H1 (cell line): ENCODE data around the gene TOMM40. TPM values are rescaled to one million over a fixed set of nuclear protein-coding genes. Genes with fewer than 3 reads are reported as not detected.

Source experiments
- CTCF ChIA-PET: fragments of 300-600 bp; sonication (Branson Sonifier 250); formaldehyde crosslinking; loops from one replicate; lab custom pipeline; 2021; ENCODE audit not compliant: partially characterized antibody; lab: Charles Lee
- POLR2A ChIA-PET: fragments of 300-600 bp; sonication (Branson Sonifier 250); formaldehyde crosslinking; loops from one replicate; lab custom pipeline; 2021; ENCODE audit warnings: inconsistent platforms; ENCODE audit not compliant: partially characterized antibody; lab: Charles Lee
- DNase-seq, 2 experiments: peaks; one replicate each; pipeline versions ENCODE4 v3.0.0 to v3.0.0-alpha.2; 2010 to 2022; ENCODE audit warnings: low spot score in 2 of 2, low read depth in 1 of 2, mixed read lengths in 1 of 2
- FAIRE-seq: peaks from 2 replicates; lab custom pipeline; 2011; peaks lifted over from hg19 to GRCh38; lab: Jason Lieb, UNC
- H2AFZ ChIP-seq: 2 replicates; pipeline ENCODE4 v1.8.1; 2012; ENCODE audit warnings: low read length, inconsistent platforms
- H2AK5ac ChIP-seq: 2 replicates; pipeline ENCODE4 v1.6.1; 2013; ENCODE audit warnings: low read depth, low read length
- H2BK120ac ChIP-seq: replicated peaks from 2 replicates; pipeline ENCODE3; 2013; ENCODE audit warnings: low read depth, low read length, inconsistent platforms
- H2BK12ac ChIP-seq: 2 replicates; pipeline ENCODE4 v1.6.1; 2013; ENCODE audit warnings: low read depth, low read length
- H2BK15ac ChIP-seq: 2 replicates; pipeline ENCODE4 v1.6.1; 2013; ENCODE audit warnings: low read length
- H2BK20ac ChIP-seq: 2 replicates; pipeline ENCODE4 v1.6.1; 2013; ENCODE audit warnings: low read length
- H2BK5ac ChIP-seq: 2 replicates; pipeline ENCODE4 v1.6.1; 2013; ENCODE audit warnings: low read depth, low read length
- H3K14ac ChIP-seq: 2 replicates; pipeline ENCODE4 v1.6.1; 2013; ENCODE audit warnings: inconsistent platforms; ENCODE audit not compliant: insufficient read length
- H3K18ac ChIP-seq: 2 replicates; pipeline ENCODE4 v1.6.1; 2013; ENCODE audit warnings: low read length; ENCODE audit errors: extremely low read depth
- H3K23ac ChIP-seq: 2 replicates; pipeline ENCODE4 v1.6.1; 2013; ENCODE audit warnings: inconsistent platforms; ENCODE audit not compliant: insufficient read length
- H3K23me2 ChIP-seq: 2 replicates; pipeline ENCODE4 v1.6.1; 2013; ENCODE audit warnings: low read depth, low read length
- H3K27ac ChIP-seq: 2 replicates; pipeline ENCODE4 v1.6.1; 2011; ENCODE audit warnings: low read depth, low read length, inconsistent platforms
- H3K27me3 ChIP-seq, 4 experiments: replicated peaks in 1 of 4; 1 replicate in 1 of 4; 2 replicates in 3 of 4; pipeline versions ENCODE4 v1.6.1 to v1.8.1; 2011 to 2013; ENCODE audit warnings: low read length in 3 of 4, mild to moderate bottlenecking in 3 of 4, inconsistent platforms in 2 of 4, mixed read lengths in 2 of 4, moderate library complexity in 1 of 4; ENCODE audit not compliant: control insufficient read depth in 3 of 4, insufficient read depth in 3 of 4; ENCODE audit errors: extremely low read depth in 1 of 4
- H3K36me3 ChIP-seq, 4 experiments: 2 replicates each; pipeline versions ENCODE4 v1.6.1 to v1.8.1; 2011 to 2013; ENCODE audit warnings: mild to moderate bottlenecking in 4 of 4, low read length in 3 of 4, moderate library complexity in 2 of 4, control low read depth in 1 of 4, inconsistent platforms in 1 of 4; ENCODE audit not compliant: insufficient read depth in 4 of 4, control insufficient read depth in 2 of 4
- H3K4ac ChIP-seq: replicated peaks from 2 replicates; pipeline ENCODE3; 2013; ENCODE audit warnings: low read length, low read depth, mixed read lengths, inconsistent platforms; ENCODE audit not compliant: insufficient read length
- H3K4me1 ChIP-seq, 4 experiments: replicated peaks in 1 of 4; 1 replicate in 1 of 4; 2 replicates in 3 of 4; pipeline versions ENCODE4 v1.6.1 to v1.8.1; 2011 to 2013; ENCODE audit warnings: low read length in 3 of 4, inconsistent platforms in 2 of 4, mixed read lengths in 1 of 4; ENCODE audit not compliant: insufficient read depth in 4 of 4, control insufficient read depth in 3 of 4
- H3K4me2 ChIP-seq, 2 experiments: 2 replicates each; pipeline versions ENCODE4 v1.6.1 to v1.8.1; 2011 to 2013; ENCODE audit warnings: low read depth in 2 of 2, low read length in 2 of 2, control low read depth in 1 of 2, inconsistent platforms in 1 of 2, mild to moderate bottlenecking in 1 of 2; ENCODE audit not compliant: insufficient read depth in 1 of 2
- H3K4me3 ChIP-seq, 4 experiments: fragments of 200-600, 300-600 bp in 1 of 4; sonication (generic), shearing (Covaris generic), sonication (Bioruptor Twin) in 1 of 4; 2 replicates each; pipeline versions ENCODE4 v1.5.1 to v1.8.1; 2011 to 2016; ENCODE audit warnings: low read length in 4 of 4, low read depth in 3 of 4, control low read depth in 2 of 4, inconsistent platforms in 2 of 4, mild to moderate bottlenecking in 2 of 4, mixed read lengths in 1 of 4, moderate library complexity in 1 of 4; ENCODE audit not compliant: insufficient read depth in 2 of 4; ENCODE audit errors: extremely low read depth in 1 of 4
- H3K56ac ChIP-seq: replicated peaks from 2 replicates; pipeline ENCODE3; 2013; ENCODE audit warnings: low read depth, mild to moderate bottlenecking, mixed read lengths, low read length, inconsistent platforms; ENCODE audit not compliant: insufficient read length
- H3K79me1 ChIP-seq: 2 replicates; pipeline ENCODE4 v1.6.1; 2013; ENCODE audit warnings: low read depth, low read length, control low read depth
- H3K79me2 ChIP-seq, 2 experiments: 2 replicates each; pipeline versions ENCODE4 v1.6.1 to v1.8.1; 2012 to 2013; ENCODE audit warnings: low read length in 2 of 2, mild to moderate bottlenecking in 2 of 2, inconsistent platforms in 1 of 2; ENCODE audit not compliant: insufficient read depth in 2 of 2, control insufficient read depth in 1 of 2
- H3K9ac ChIP-seq, 4 experiments: replicated peaks in 1 of 4; 1 replicate in 1 of 4; 2 replicates in 3 of 4; pipeline versions ENCODE4 v1.6.1 to v1.8.1; 2011 to 2013; ENCODE audit warnings: low read depth in 3 of 4, low read length in 3 of 4, control low read depth in 2 of 4, mild to moderate bottlenecking in 2 of 4, moderate library complexity in 2 of 4, inconsistent platforms in 1 of 4; ENCODE audit errors: extremely low read depth in 1 of 4
- H3K9me3 ChIP-seq, 2 experiments: 2 replicates each; pipeline versions ENCODE4 v1.6.1 to v1.8.1; 2012 to 2013; ENCODE audit warnings: mild to moderate bottlenecking in 2 of 2, moderate library complexity in 2 of 2, control low read depth in 1 of 2, inconsistent platforms in 1 of 2, low read depth in 1 of 2, low read length in 1 of 2, mixed read lengths in 1 of 2; ENCODE audit not compliant: insufficient read depth in 2 of 2
- H4K20me1 ChIP-seq, 2 experiments: replicated peaks in 1 of 2; 2 replicates each; pipeline versions ENCODE3 to v1.8.1; 2011 to 2013; ENCODE audit warnings: inconsistent platforms in 2 of 2, low read length in 2 of 2, mild to moderate bottlenecking in 1 of 2; ENCODE audit not compliant: insufficient read depth in 2 of 2, control insufficient read depth in 1 of 2
- H4K5ac ChIP-seq: 2 replicates; pipeline ENCODE4 v1.6.1; 2013; ENCODE audit warnings: low read length, low read depth, mixed read lengths, inconsistent platforms; ENCODE audit not compliant: insufficient read length
- H4K8ac ChIP-seq: 2 replicates; pipeline ENCODE4 v1.8.0; 2013; ENCODE audit warnings: mild to moderate bottlenecking, moderate library complexity, low read length, inconsistent platforms; ENCODE audit not compliant: insufficient read depth; ENCODE audit errors: extremely low read depth
- H4K91ac ChIP-seq: replicated peaks from 2 replicates; pipeline ENCODE3; 2013; ENCODE audit warnings: low read length, mixed read lengths, inconsistent platforms; ENCODE audit not compliant: insufficient read length
- ATF3 ChIP-seq: IDR thresholded peaks from 2 replicates; pipeline ENCODE4 v1.6.1; 2011; ENCODE audit warnings: low read depth, mild to moderate bottlenecking, low read length; ENCODE audit not compliant: insufficient read depth
- SIN3A ChIP-seq, 2 experiments: IDR thresholded peaks in 1 of 2; conservative IDR thresholded peaks in 1 of 2; 2 replicates each; pipeline ENCODE4 v1.6.1; 2011 to 2012; ENCODE audit warnings: low read length in 2 of 2, improper control_type of control experiment in 1 of 2, low read depth in 1 of 2, mild to moderate bottlenecking in 1 of 2
- SUZ12 ChIP-seq: fragments of 200-600 bp; sonication (generic); IDR thresholded peaks from 2 replicates; pipeline ENCODE4 v1.6.1; 2012; ENCODE audit warnings: mild to moderate bottlenecking, inconsistent platforms, low read length, moderate library complexity, mixed read lengths
- TAF1 ChIP-seq: IDR thresholded peaks from 2 replicates; pipeline ENCODE4 v1.6.1; 2011; ENCODE audit warnings: mild to moderate bottlenecking, low read depth, low read length
- WGBS, 2 experiments: shearing (Covaris generic) in 1 of 2; methylation state at CpG; one replicate each; pipeline versions ENCODE4 v1.1.6 to v1.1.7; 2013 to 2015; ENCODE audit warnings: low lambda C conversion rate in 2 of 2, mixed read lengths in 2 of 2, inconsistent platforms in 1 of 2, low coverage in 1 of 2, missing lambda C conversion rate in 1 of 2; ENCODE audit not compliant: insufficient replicate concordance in 2 of 2, insufficient coverage in 1 of 2, insufficient read length in 1 of 2; ENCODE audit errors: extremely low coverage in 1 of 2, missing lambda C conversion rate in 1 of 2; 5-methylcytosine and 5-hydroxymethylcytosine counted together
- polyA plus RNA-seq, 7 experiments: library from polyadenylated mRNA; depleted of rRNA in 3 of 7; stranded (reverse) in 5 of 7; unstranded in 2 of 7; fragments of >200 nt in 5 of 7; fragments of 200-250 nt in 2 of 7; gene quantifications; 1 replicate in 5 of 7; 2 replicates in 1 of 7; 4 replicates in 1 of 7; pipeline versions ENCODE4 v1.2.1 to v1.2.3, GENCODE V29; 2011 to 2013; ENCODE audit warnings: missing spikeins in 2 of 7, mixed read lengths in 2 of 7
- total RNA-seq: library from RNA; stranded (reverse); fragmentation: NEBNext Ultra II Directional; extraction: Animal tissue kit (Norgen Biotek cat#: 25700); gene quantifications from 2 replicates; pipeline ENCODE4 v1.2.1, GENCODE V29; 2021

TOMM40 gene
- total and polyA plus RNA-seq, 2 of the 8 experiments (the other 6 are each of a cell fraction or from before 2014, with no cell fraction given) = 154 to 179 TPM

GRCh38 chr19:44912854-44913253 lies 21.8 kb downstream of the TOMM40 start:
- POLR2A ChIA-PET = interaction anchor here (0.6 to 4.9 kb wide), 6 partner anchors 8 to 91 kb away, joined by 3 to 50 read pairs (median 4); partner anchors contain the start of genes APOE and TOMM40
- H3K9ac ChIP-seq = no peak overlapping the region
- H3K79me1 ChIP-seq = no peaks in the 10 kb centered on the region; the same call in 1 of the 2 replicates
- peaks cover 4 to 14% (median 10%) of the 10 kb centered on the region in 4 experiments; a peak in 7 of 8 replicates for H3K36me3 ChIP-seq
- H2BK120ac ChIP-seq = no peak overlapping the region
- no peak overlapping the region for H3K4ac ChIP-seq
- no peak overlapping the region for H3K14ac ChIP-seq
- H3K9me3 ChIP-seq = no peaks in the 10 kb centered on the region
- WGBS, 2 experiments = 73% methylated on average over 6 of the region's 6 CpGs; no CpG with 5 or more reads in 1 of the 2 experiments
- H3K27me3 ChIP-seq = no peaks in the 10 kb centered on the region
- H3K27ac ChIP-seq = no peak overlapping the region
- H3K56ac ChIP-seq = no peak overlapping the region
- H3K4me3 ChIP-seq = no peak overlapping the region
- FAIRE-seq (no peak), DNase-seq (no peak)
- H3K79me2 ChIP-seq = peaks cover 0 to 1% of the 10 kb centered on the region in 2 experiments; a peak in 1 of 4 replicates
- H4K91ac ChIP-seq = no peak overlapping the region
- H3K4me1 ChIP-seq = peaks cover 4 to 17% (median 6%) of the 10 kb centered on the region in 4 experiments
- CTCF ChIA-PET = interaction anchor here (0.9 to 15.2 kb wide), 4 partner anchors 9 to 76 kb away, joined by 3 to 201 read pairs (median 10); partner anchors contain the start of gene CLPTM1
- H3K18ac ChIP-seq = no peak overlapping the region
- no peak overlapping the region for H4K5ac ChIP-seq
- H3K23ac ChIP-seq = no peak overlapping the region
- H2BK5ac ChIP-seq = peak overlapping the region; percentile 66; the same call in 1 of the 2 replicates
- no peak overlapping the region for H3K4me2 ChIP-seq
- no peak overlapping the region for H2AFZ ChIP-seq
- H2BK20ac ChIP-seq = 0 out of 2 replicates have a peak overlapping the region, but pooled peaks have one; percentile 32
- no peak overlapping the region for H2BK15ac ChIP-seq
- H2AK5ac ChIP-seq = peak overlapping the region; percentile 82; the same call in 1 of the 2 replicates
- H2BK12ac ChIP-seq = peak overlapping the region; percentile 9; the same call in 1 of the 2 replicates
- H3K23me2 ChIP-seq = no peaks in the 10 kb centered on the region; the same call in 1 of the 2 replicates
- H4K20me1 ChIP-seq = peaks cover 0 to 7% of the 10 kb centered on the region in 2 experiments
- no peak overlapping the region for H4K8ac ChIP-seq
- TF ChIP-seq TAF1 = no peak
- TF ChIP-seq SIN3A (conservative IDR thresholded peaks at IDR 0.05 in 1 of 2, IDR thresholded peaks at IDR 0.05 in 1 of 2; ENCODE audit: low read depth in 1 of 2, low read length in 2 of 2) = no peak
- TF ChIP-seq ATF3 = no peak
- TF ChIP-seq SUZ12 = no peak
